Colonic mucosa (tissue), 4 donors: ENCODE measurements around the gene NCKAP5. TPM values are rescaled to one million over a fixed set of nuclear protein-coding genes. Genes with fewer than 3 reads are reported as not detected.
"Not testable (repeated sequence)": the region's sequence is repeated elsewhere in the genome, so short reads cannot be mapped to it uniquely, and the experiment has no call there.

ENCODE experiments used
- DNase-seq: peaks from one replicate; pipeline ENCODE4 v3.0.0-alpha.2; 2020
- H3K27ac ChIP-seq: fragments of 200-600 bp; one replicate; pipeline ENCODE4 v1.8.0; 2021
- H3K27me3 ChIP-seq: fragments of 200-600 bp; one replicate; pipeline ENCODE4 v1.8.0; 2021
- H3K36me3 ChIP-seq: fragments of 200-600 bp; one replicate; pipeline ENCODE4 v1.8.0; 2021
- H3K4me1 ChIP-seq: fragments of 200-600 bp; one replicate; pipeline ENCODE4 v1.8.0; 2021; ENCODE audit warnings: mild to moderate bottlenecking
- H3K4me3 ChIP-seq: fragments of 200-600 bp; one replicate; pipeline ENCODE4 v1.8.0; 2021
- H3K9ac ChIP-seq, 2 donors: one replicate each; pipeline ENCODE4 v1.7.0; 2013; ENCODE audit warnings: control low read depth in 2 of 2, low read depth in 2 of 2, low read length in 2 of 2
- H3K9me3 ChIP-seq: fragments of 200-600 bp; one replicate; pipeline ENCODE4 v1.8.0; 2021
- CTCF ChIP-seq: fragments of 200-600 bp; IDR thresholded peaks from one replicate; pipeline ENCODE4 v1.8.0; 2022; ENCODE audit warnings: antibody characterized with exemption, mild to moderate bottlenecking
- intact Hi-C: fragments of 100-400 bp; cut with DNase I; formaldehyde crosslinking; loops from one replicate; pipeline ENCODE4 v1.14.1; 2022
- total RNA-seq, 2 donors: library from RNA; stranded (reverse); fragmentation: NEBNext Ultra II Directional in 1 of 2; extraction: Animal tissue kit (Norgen Biotek cat#: 25700) in 1 of 2; gene quantifications; one replicate each; pipeline ENCODE4 v1.2.1, GENCODE V29; 2021
- donor health status: healthy.
- donor health status: DM: no; HTN: no; CAD: no.
- donor health status: DM: no; HTN: no; CAD: no.

Gene NCKAP5
- total RNA-seq, 2 donors from 2014 or later = 2.9 to 3.7 TPM

GRCh38 chr2:133218204-133218603 is 350.1 kb downstream of the NCKAP5 start:
- Histone ChIP-seq H3K4me3 (no peak overlapping the region), H3K36me3 (no peaks in the 10 kb centered on the region), H3K9me3 (no peaks in the 10 kb centered on the region), H3K9ac (no peak overlapping the region), H3K27me3 (no peaks in the 10 kb centered on the region), H3K4me1 (no peaks in the 10 kb centered on the region), H3K27ac (no peak overlapping the region)
- DNase-seq = no peak
- intact Hi-C loops = no loop called here
- TF ChIP-seq CTCF = no peak

- no peaks in the 10 kb centered on the region for H3K27me3 ChIP-seq
- no peak overlapping the region for H3K27ac ChIP-seq
- H3K9ac ChIP-seq = no peak overlapping the region
- no peaks in the 10 kb centered on the region for H3K4me1 ChIP-seq
- no peaks in the 10 kb centered on the region for H3K36me3 ChIP-seq
- no peaks in the 10 kb centered on the region for H3K9me3 ChIP-seq
- no peak for TF ChIP-seq CTCF
- DNase-seq = no peak
- intact Hi-C loops = no loop called here
- H3K4me3 ChIP-seq = no peak overlapping the region
Measured at GRCh38 chr2:133215477-133215876, 352.8 kb downstream of the NCKAP5 start.

GRCh38 chr2:133213651-133214050 is 354.6 kb downstream of the NCKAP5 start:
- no peak for TF ChIP-seq CTCF
- H3K9me3 ChIP-seq = no peaks in the 10 kb centered on the region
- no peaks in the 10 kb centered on the region for H3K27me3 ChIP-seq

GRCh38 chr2:133209325-133209724 is 358.9 kb downstream of the NCKAP5 start:
- no peak for DNase-seq
- no peak for TF ChIP-seq CTCF
- Histone ChIP-seq H3K9ac (no peak overlapping the region), H3K9me3 (no peaks in the 10 kb centered on the region), H3K36me3 (no peaks in the 10 kb centered on the region), H3K4me3 (no peak overlapping the region), H3K27me3 (no peaks in the 10 kb centered on the region), H3K4me1 (no peaks in the 10 kb centered on the region), H3K27ac (no peak overlapping the region)
- intact Hi-C loops = no loop called here

More at GRCh38 chr2:133213651-133214050, 354.6 kb downstream of the NCKAP5 start:
- Histone ChIP-seq H3K9ac (no peak overlapping the region), H3K4me1 (no peaks in the 10 kb centered on the region), H3K4me3 (no peak overlapping the region), H3K27ac (no peak overlapping the region), H3K36me3 (no peaks in the 10 kb centered on the region)
- no peak for DNase-seq
- intact Hi-C loops = no loop called here

GRCh38 chr2:133206666-133207065 is 361.6 kb downstream of the NCKAP5 start:
- intact Hi-C loops, H3K4me1 ChIP-seq, H3K9me3 ChIP-seq, DNase-seq, H3K27ac ChIP-seq, H3K4me3 ChIP-seq, H3K27me3 ChIP-seq, H3K36me3 ChIP-seq, H3K9ac ChIP-seq: not testable (repeated sequence)

- Histone ChIP-seq H3K9me3 (no peaks in the 10 kb centered on the region), H3K9ac (no peak overlapping the region), H3K4me1 (no peaks in the 10 kb centered on the region), H3K4me3 (no peak overlapping the region), H3K27ac (no peak overlapping the region), H3K36me3 (no peaks in the 10 kb centered on the region), H3K27me3 (no peaks in the 10 kb centered on the region)
- no peak for TF ChIP-seq CTCF
- DNase-seq = no peak
- intact Hi-C loops = no loop called here
Measured at GRCh38 chr2:133204421-133204820, 363.8 kb downstream of the NCKAP5 start.
